B cell (primary cell): ENCODE measurements around the gene ATF1. TPM values are rescaled to one million over a fixed set of nuclear protein-coding genes. Genes with fewer than 3 reads are reported as not detected.

ENCODE experiments used
- ATAC-seq: fragments of 200-7000 bp; cut with Tn5 transposase; one replicate; pipeline ENCODE4 v1.10.0; 2021; ENCODE audit warnings: low read depth, mild to moderate bottlenecking, moderate number of reproducible peaks, moderate library complexity
- CTCF ChIA-PET: fragments of 350-600 bp; sonication (Branson Sonifier 250); formaldehyde crosslinking; loops from one replicate; lab custom pipeline; 2021; ENCODE audit warnings: antibody characterized with exemption, inconsistent platforms; lab: Charles Lee
- POLR2A ChIA-PET: fragments of 350-600 bp; sonication (Branson Sonifier 250); formaldehyde crosslinking; loops from one replicate; lab custom pipeline; 2021; ENCODE audit warnings: antibody characterized with exemption; lab: Charles Lee
- DNase-seq: peaks from one replicate; pipeline ENCODE4 v3.0.0; 2013
- H2AFZ ChIP-seq: 2 replicates; pipeline ENCODE4 v1.6.1; 2012; ENCODE audit warnings: mild to moderate bottlenecking, low read depth, low read length; ENCODE audit not compliant: insufficient read depth, poor library complexity, severe bottlenecking
- H3K27ac ChIP-seq, 2 donors: 1 replicate in 1 of 2; 2 replicates in 1 of 2; pipeline ENCODE4 v1.5.1; 2012 to 2013; ENCODE audit warnings: low read length in 2 of 2, mild to moderate bottlenecking in 2 of 2, moderate library complexity in 1 of 2
- H3K27me3 ChIP-seq, 4 experiments: fragments of 200-600 bp in 1 of 4; sonication (generic) in 1 of 4; replicated peaks in 1 of 4; 1 replicate in 2 of 4; 2 replicates in 2 of 4; pipeline versions ENCODE4 v1.6.1 to v1.7.0; 2013 to 2016; ENCODE audit warnings: low read length in 3 of 4, mild to moderate bottlenecking in 2 of 4, mixed read lengths in 1 of 4, moderate library complexity in 1 of 4; ENCODE audit not compliant: insufficient read depth in 4 of 4, control insufficient read depth in 3 of 4; ENCODE audit errors: control extremely low read depth in 1 of 4
- H3K36me3 ChIP-seq, 2 experiments: replicated peaks in 1 of 2; 1 replicate in 1 of 2; 2 replicates in 1 of 2; pipeline versions ENCODE4 v1.6.1 to v1.7.1; 2013; ENCODE audit warnings: low read length in 1 of 2; ENCODE audit not compliant: insufficient read depth in 2 of 2, control insufficient read depth in 1 of 2; ENCODE audit errors: control extremely low read depth in 1 of 2, extremely low read depth in 1 of 2
- H3K4me1 ChIP-seq, 2 donors: fragments of 200-600 bp in 1 of 2; sonication (generic) in 1 of 2; 1 replicate in 1 of 2; 2 replicates in 1 of 2; pipeline versions ENCODE4 v1.5.1 to v1.6.1; 2013 to 2017; ENCODE audit warnings: low read length in 2 of 2; ENCODE audit not compliant: control insufficient read depth in 2 of 2, insufficient read depth in 2 of 2
- H3K4me2 ChIP-seq: replicated peaks from 2 replicates; pipeline ENCODE3; 2012; ENCODE audit warnings: mild to moderate bottlenecking, low read depth, low read length; ENCODE audit not compliant: poor library complexity, severe bottlenecking
- H3K4me3 ChIP-seq, 5 experiments: fragments of 200-600 bp in 1 of 5; sonication (generic) in 1 of 5; 1 replicate in 3 of 5; 2 replicates in 2 of 5; pipeline versions ENCODE4 v1.5.1 to v1.7.0; 2011 to 2016; ENCODE audit warnings: low read length in 4 of 5, mild to moderate bottlenecking in 4 of 5, low read depth in 2 of 5, control low read depth in 1 of 5, moderate library complexity in 1 of 5; ENCODE audit not compliant: insufficient read depth in 1 of 5; ENCODE audit errors: control extremely low read depth in 1 of 5, extremely low read depth in 1 of 5
- H3K79me2 ChIP-seq: fragments of 200-600 bp; sonication (generic); one replicate; pipeline ENCODE4 v1.6.0; 2016; ENCODE audit warnings: low read length; ENCODE audit not compliant: control insufficient read depth, insufficient read depth
- H3K9ac ChIP-seq: fragments of 200-600 bp; sonication (generic); 2 replicates; pipeline ENCODE4 v1.6.1; 2017; ENCODE audit warnings: mild to moderate bottlenecking, low read length, moderate library complexity
- H3K9me3 ChIP-seq, 3 donors: one replicate each; pipeline versions ENCODE4 v1.6.1 to v1.7.1; 2013; ENCODE audit warnings: low read length in 2 of 3; ENCODE audit not compliant: control insufficient read depth in 2 of 3, insufficient read depth in 1 of 3; ENCODE audit errors: control extremely low read depth in 1 of 3
- H4K20me1 ChIP-seq: 2 replicates; pipeline ENCODE4 v1.6.0; 2012; ENCODE audit warnings: mild to moderate bottlenecking, low read length; ENCODE audit not compliant: insufficient read depth, control insufficient read depth, poor library complexity, severe bottlenecking
- H3K27ac Mint-ChIP-seq: one replicate; pipeline ENCODE4 v1.8.0; 2021; ENCODE audit warnings: mixed read lengths
- H3K27me3 Mint-ChIP-seq: one replicate; pipeline ENCODE4 v1.8.0; 2021; ENCODE audit warnings: mixed read lengths
- H3K4me1 Mint-ChIP-seq: one replicate; pipeline ENCODE4 v1.8.0; 2021; ENCODE audit warnings: mixed read lengths
- H3K4me3 Mint-ChIP-seq: one replicate; pipeline ENCODE4 v1.8.0; 2021; ENCODE audit warnings: mixed read lengths
- H3K9me3 Mint-ChIP-seq: one replicate; pipeline ENCODE4 v1.8.0; 2022; ENCODE audit warnings: mixed read lengths; ENCODE audit not compliant: insufficient read depth
- EZH2 ChIP-seq: IDR thresholded peaks from 2 replicates; pipeline ENCODE4 v1.6.1; 2012; ENCODE audit warnings: borderline replicate concordance, low read depth, mild to moderate bottlenecking, moderate library complexity, low read length; ENCODE audit not compliant: insufficient read depth, poor library complexity, severe bottlenecking
- WGBS: methylation state at CpG from one replicate; pipeline ENCODE4 v1.1.5; 2013; ENCODE audit warnings: missing lambda C conversion rate; ENCODE audit not compliant: insufficient coverage; 5-methylcytosine and 5-hydroxymethylcytosine counted together
- intact Hi-C: fragments of 100-400 bp; cut with micrococcal nuclease; formaldehyde crosslinking; loops from one replicate; pipeline ENCODE4 v1.10.0; 2022
- polyA plus RNA-seq: library from polyadenylated mRNA; depleted of rRNA; stranded (reverse); fragments of >200 nt; gene quantifications from 2 replicates; pipeline ENCODE4 v1.2.3, GENCODE V29; 2012
- total RNA-seq, 2 donors: library from RNA; stranded (reverse); fragments of 120-200 nt in 1 of 2; gene quantifications; 1 replicate in 1 of 2; 2 replicates in 1 of 2; pipeline versions ENCODE4 v1.2.3 to v1.2.4, GENCODE V29; 2013 to 2022
- TF ChIP-seq, protein P1 (sequence below): fragments of 200-600 bp; IDR thresholded peaks from one replicate; pipeline ENCODE4 v1.8.0; 2022; ENCODE audit warnings: antibody characterized with exemption, mild to moderate bottlenecking

ATF1 gene
- total and polyA plus RNA-seq, 2 donors (not counting 1 experiment from before 2014, with no cell fraction given), result 17.2 to 39.5 TPM

DNA sequence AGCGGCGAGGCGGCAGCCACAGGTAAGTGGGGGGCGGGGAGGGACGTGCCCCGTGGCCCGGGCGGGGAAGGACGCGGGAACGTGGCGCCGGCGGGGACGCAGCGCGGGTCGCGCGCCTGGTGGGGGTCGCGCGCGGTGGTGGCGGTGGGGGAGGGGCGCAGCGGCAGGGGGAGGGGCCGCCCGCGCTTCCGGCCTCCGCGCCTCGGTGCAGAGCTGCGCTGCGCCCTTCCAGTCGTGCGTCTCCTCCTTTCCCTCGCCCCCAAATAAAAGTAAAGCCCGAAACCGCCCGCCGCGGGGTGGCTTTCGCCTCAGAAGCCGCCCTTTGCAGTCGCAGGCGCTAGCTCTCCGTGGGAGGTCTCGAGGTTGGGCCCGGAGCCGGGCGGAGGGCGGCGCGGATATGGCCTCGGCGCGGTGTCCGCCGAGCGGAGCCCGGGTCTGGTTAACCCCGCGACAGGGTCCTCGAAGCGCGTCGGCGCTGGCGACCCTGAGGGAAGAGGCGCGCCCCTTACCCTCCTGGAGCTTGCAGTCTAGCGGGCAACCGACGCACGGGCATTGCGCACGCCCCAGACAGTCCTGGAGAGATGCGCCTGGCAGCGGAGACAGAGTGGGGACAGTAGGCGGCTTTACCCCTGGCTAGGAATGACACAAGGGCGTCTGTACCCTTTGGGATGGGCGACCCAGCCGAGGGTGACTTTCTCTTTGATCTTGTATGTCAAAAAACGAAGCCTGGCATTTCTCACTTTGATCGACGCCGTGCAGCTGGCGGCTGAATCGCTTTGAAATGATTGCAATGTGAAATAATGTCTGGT is 589 bp downstream of the ATF1 start:
- H3K27ac Mint-ChIP-seq, result peak overlapping the region; percentile 99
- ChIA-PET CTCF (interaction anchor here (0.6 to 6.5 kb wide), 31 partner anchors 9 to 767 kb away, joined by 3 to 102 read pairs (median 3); partner anchors contain the start of genes CSRNP2, DAZAP2, POU6F1 and SLC11A2), POLR2A (interaction anchor here (0.5 to 1.8 kb wide), 9 partner anchors 64 to 1810 kb away, joined by 3 to 10 read pairs (median 5); partner anchors contain the start of genes DAZAP2, POU6F1 and SLC4A8)
- no peak for DNase-seq
- peaks cover 10 to 33% of the 10 kb centered on the region in 2 donors for H3K4me1 ChIP-seq
- peaks cover 35% of the 10 kb centered on the region for H3K4me1 Mint-ChIP-seq
- peak overlapping the region; percentile 91 for H3K4me2 ChIP-seq
- H2AFZ ChIP-seq, result peak overlapping the region; percentile 93
- H3K9me3 ChIP-seq, result peaks cover 0 to 7% (median 0%) of the 10 kb centered on the region in 3 donors
- under 1% methylated on average over 85 of the region's 91 CpGs for WGBS
- no peaks in the 10 kb centered on the region for H3K27me3 ChIP-seq
- H3K9me3 Mint-ChIP-seq, result no peaks in the 10 kb centered on the region
- intact Hi-C loops, result loop anchor here (1.0 to 10.0 kb wide), 10 partner anchors 60 to 560 kb away; partner anchors contain the start of genes BIN2, CSRNP2, LARP4 and LETMD1
- H3K79me2 ChIP-seq, result peaks cover 41% of the 10 kb centered on the region
- H4K20me1 ChIP-seq, result peaks cover 31% of the 10 kb centered on the region
- H3K27ac ChIP-seq, result peak overlapping the region; percentile 95
- H3K9ac ChIP-seq, result peak overlapping the region; percentile 97
- no peaks in the 10 kb centered on the region for H3K36me3 ChIP-seq
- peak overlapping the region; percentile 91 for H3K4me3 Mint-ChIP-seq
- H3K4me3 ChIP-seq, result peak overlapping the region; percentile 92 to 98 (median 96)
- TF ChIP-seq EZH2, result no peak
- TF ChIP-seq, protein P1, sequence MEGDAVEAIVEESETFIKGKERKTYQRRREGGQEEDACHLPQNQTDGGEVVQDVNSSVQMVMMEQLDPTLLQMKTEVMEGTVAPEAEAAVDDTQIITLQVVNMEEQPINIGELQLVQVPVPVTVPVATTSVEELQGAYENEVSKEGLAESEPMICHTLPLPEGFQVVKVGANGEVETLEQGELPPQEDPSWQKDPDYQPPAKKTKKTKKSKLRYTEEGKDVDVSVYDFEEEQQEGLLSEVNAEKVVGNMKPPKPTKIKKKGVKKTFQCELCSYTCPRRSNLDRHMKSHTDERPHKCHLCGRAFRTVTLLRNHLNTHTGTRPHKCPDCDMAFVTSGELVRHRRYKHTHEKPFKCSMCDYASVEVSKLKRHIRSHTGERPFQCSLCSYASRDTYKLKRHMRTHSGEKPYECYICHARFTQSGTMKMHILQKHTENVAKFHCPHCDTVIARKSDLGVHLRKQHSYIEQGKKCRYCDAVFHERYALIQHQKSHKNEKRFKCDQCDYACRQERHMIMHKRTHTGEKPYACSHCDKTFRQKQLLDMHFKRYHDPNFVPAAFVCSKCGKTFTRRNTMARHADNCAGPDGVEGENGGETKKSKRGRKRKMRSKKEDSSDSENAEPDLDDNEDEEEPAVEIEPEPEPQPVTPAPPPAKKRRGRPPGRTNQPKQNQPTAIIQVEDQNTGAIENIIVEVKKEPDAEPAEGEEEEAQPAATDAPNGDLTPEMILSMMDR, result no peak
- no peaks in the 10 kb centered on the region for H3K27me3 Mint-ChIP-seq
- peak; percentile 63 for ATAC-seq
